Heart left ventricle (tissue), 13 donors: ENCODE data around the gene TRIM22.

ENCODE experiments used
- CTCF ChIP-seq, 12 donors: fragments of 200-600 bp; sonication (generic) in 4 of 12; IDR thresholded peaks; one replicate each; pipeline versions ENCODE4 v1.5.0 to v1.8.0; 2018 to 2022; ENCODE audit warnings: antibody characterized with exemption in 12 of 12, mild to moderate bottlenecking in 5 of 12
- POLR2A ChIP-seq, 2 donors: fragments of 450-650 bp; IDR thresholded peaks; one replicate each; pipeline ENCODE4 v1.6.1; 2017; ENCODE audit warnings: antibody characterized with exemption in 2 of 2, mild to moderate bottlenecking in 2 of 2, moderate library complexity in 2 of 2
- donor health status: ischemic (EF 13 %, LVEDD 7.1; RV severe dilation, severe dysfunction).
- donor health status: DM: no; HTN: yes; CAD: no.
- donor health status: DM: no; HTN: no; CAD: no.
- donor health status: ischemic (EF 25% LVEDD 6.9; RV normal size, moderate dysfunction).
- donor health status: ischemic (EF 25% LVEDD 5.7; RV mildly dilated, moderate dysfunction).
- donor health status: ischemic (EF 35%, LVEDD 5.7; RV mildly dilated, moderate dysfunction).
- donor health status: nonischemic (EF 11% LVEDD 7.7; RV severe dilation, severe dysfunction).
- donor health status: DM: yes; HTN: yes; CAD: no.
- donor health status: PGD.
- donor health status: ischemic (EF 29% LVEDD 5.4; RV normal size, mild dysfunction).
- donor health status: nonischemic (EF 23%, LVEDD 6.1; RV moderate dilation, normal function).

GRCh38 chr11:5737091-5737490, 47.5 kb downstream of the TRIM22 start:
- TF ChIP-seq CTCF (IDR thresholded peaks at IDR 0.05) (no peak), POLR2A (IDR thresholded peaks at IDR 0.05) (no peak)
